ENCODE results near the gene LGALS7B.

DNA sequence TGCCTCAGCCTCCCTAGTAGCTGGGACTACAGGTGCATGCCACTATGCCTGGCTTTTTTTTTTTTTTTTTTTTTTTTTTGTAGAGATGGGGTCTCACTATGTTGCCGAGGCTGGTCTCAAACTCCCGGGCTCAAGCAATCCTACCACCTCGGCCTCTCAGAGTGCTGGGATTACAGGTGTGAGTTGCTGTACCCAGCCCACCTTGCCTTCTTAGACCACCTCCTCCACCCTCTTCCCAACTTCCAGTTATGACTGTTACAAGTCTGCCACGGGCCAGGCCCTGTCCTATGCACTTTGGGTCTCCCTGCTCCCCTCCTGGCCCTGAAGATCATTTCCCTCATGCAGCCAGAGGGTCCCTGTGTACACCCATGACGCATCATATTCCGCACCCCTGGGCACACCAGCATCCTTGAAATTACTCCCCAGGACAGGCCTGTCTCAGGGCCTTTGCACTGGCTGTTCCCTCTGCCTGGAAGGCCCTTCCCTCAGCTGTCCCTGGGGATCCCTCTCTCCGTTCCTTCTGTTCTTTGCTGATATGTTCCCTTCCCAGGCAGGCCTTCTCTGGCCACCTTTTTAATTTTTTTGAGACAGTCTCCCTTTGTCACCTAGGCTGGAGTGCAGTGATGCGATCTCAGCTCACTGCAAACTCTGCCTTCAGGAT is 20.7 kb downstream of the LGALS7B start:
- TF ChIP-seq, protein P1, sequence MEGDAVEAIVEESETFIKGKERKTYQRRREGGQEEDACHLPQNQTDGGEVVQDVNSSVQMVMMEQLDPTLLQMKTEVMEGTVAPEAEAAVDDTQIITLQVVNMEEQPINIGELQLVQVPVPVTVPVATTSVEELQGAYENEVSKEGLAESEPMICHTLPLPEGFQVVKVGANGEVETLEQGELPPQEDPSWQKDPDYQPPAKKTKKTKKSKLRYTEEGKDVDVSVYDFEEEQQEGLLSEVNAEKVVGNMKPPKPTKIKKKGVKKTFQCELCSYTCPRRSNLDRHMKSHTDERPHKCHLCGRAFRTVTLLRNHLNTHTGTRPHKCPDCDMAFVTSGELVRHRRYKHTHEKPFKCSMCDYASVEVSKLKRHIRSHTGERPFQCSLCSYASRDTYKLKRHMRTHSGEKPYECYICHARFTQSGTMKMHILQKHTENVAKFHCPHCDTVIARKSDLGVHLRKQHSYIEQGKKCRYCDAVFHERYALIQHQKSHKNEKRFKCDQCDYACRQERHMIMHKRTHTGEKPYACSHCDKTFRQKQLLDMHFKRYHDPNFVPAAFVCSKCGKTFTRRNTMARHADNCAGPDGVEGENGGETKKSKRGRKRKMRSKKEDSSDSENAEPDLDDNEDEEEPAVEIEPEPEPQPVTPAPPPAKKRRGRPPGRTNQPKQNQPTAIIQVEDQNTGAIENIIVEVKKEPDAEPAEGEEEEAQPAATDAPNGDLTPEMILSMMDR (IDR thresholded peaks at IDR 0.05; ENCODE audit: insufficient read depth, low read depth, low read length): no peak
- no peak for TF ChIP-seq EZH2 (IDR thresholded peaks at IDR 0.05; ENCODE audit: insufficient read depth, low read length)
